Activated naive CD8-positive, alpha-beta T cell treated with anti-CD3 and anti-CD28 coated beads, Interleukin-2, amount 10 ng/mL, durations not matched to agents 7 days and 5 days (primary cell): Measurements from ENCODE around the gene NRXN3. TPM values are rescaled to one million over a fixed set of nuclear protein-coding genes. Genes with fewer than 3 reads are reported as not detected.
"Not testable (repeated sequence)": the region's sequence is repeated elsewhere in the genome, so short reads cannot be mapped to it uniquely, and the experiment has no call there.

Experiments used
- ATAC-seq: fragments of 150-1000 bp; cut with Tn5 transposase; one replicate; pipeline ENCODE4 v1.10.0; 2021; ENCODE audit warnings: low read depth, moderate library complexity
- POLR2A ChIA-PET: fragments of 350-600 bp; sonication (Branson Sonifier 250); formaldehyde crosslinking; loops from one replicate; lab custom pipeline; 2021; ENCODE audit warnings: antibody characterized with exemption; lab: Charles Lee
- DNase-seq: peaks from one replicate; pipeline ENCODE4 v3.0.0; 2021
- H3K27ac Mint-ChIP-seq: one replicate; pipeline ENCODE4 v1.8.0; 2022; ENCODE audit warnings: mild to moderate bottlenecking, mixed read lengths
- H3K27me3 Mint-ChIP-seq: one replicate; pipeline ENCODE4 v1.8.0; 2022; ENCODE audit warnings: mild to moderate bottlenecking, moderate library complexity, mixed read lengths
- H3K36me3 Mint-ChIP-seq: one replicate; pipeline ENCODE4 v1.8.0; 2021; ENCODE audit warnings: mild to moderate bottlenecking, mixed read lengths
- H3K4me1 Mint-ChIP-seq: one replicate; pipeline ENCODE4 v1.8.0; 2021; ENCODE audit warnings: mixed read lengths
- H3K4me3 Mint-ChIP-seq: one replicate; pipeline ENCODE4 v1.8.0; 2022; ENCODE audit warnings: mild to moderate bottlenecking, moderate library complexity, mixed read lengths
- H3K9me3 Mint-ChIP-seq: one replicate; pipeline ENCODE4 v1.8.0; 2021; ENCODE audit warnings: mixed read lengths
- total RNA-seq, 2 experiments: library from RNA; stranded (reverse); gene quantifications; one replicate each; pipeline ENCODE4 v1.2.3, GENCODE V29; 2021

The NRXN3 gene
- total RNA-seq, 2 experiments from 2014 or later, result not detected

- H3K4me3 Mint-ChIP-seq, H3K27ac Mint-ChIP-seq, H3K9me3 Mint-ChIP-seq, H3K4me1 Mint-ChIP-seq, POLR2A ChIA-PET, H3K27me3 Mint-ChIP-seq, DNase-seq, ATAC-seq, H3K36me3 Mint-ChIP-seq: not testable (repeated sequence)
Observed at GRCh38 chr14:78437448-78437847, 267.3 kb downstream of the NRXN3 start.

DNA sequence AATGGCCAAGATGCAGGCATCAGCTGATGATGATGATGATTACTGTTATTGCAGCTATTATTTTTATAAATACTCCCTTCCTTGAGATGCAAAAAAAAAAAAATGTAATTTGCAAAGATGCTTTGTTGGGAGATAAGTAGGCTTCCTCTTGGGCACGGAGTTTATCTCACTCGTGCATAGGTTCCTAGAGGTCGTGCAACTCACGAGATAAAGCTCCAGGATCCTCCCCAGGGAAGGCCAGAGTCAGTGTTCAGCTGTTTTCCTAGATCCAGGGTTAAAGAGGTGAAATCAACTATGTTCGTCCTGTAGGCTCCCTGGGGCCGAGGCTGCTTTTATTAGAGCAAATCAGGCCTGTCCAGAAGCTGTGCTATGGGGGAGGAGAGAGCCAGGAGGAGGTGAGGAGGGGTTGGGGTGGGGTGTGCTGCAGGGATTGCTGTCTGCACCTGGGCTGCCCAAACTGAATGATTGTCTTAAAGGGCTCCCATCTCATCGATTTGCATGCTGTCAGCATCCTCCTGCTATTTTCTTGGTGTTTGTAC is 270.3 kb downstream of the NRXN3 start:
- no peak for ATAC-seq
- no peak for DNase-seq
- no peaks in the 10 kb centered on the region for H3K9me3 Mint-ChIP-seq
- no peak overlapping the region for H3K4me3 Mint-ChIP-seq
- no peaks in the 10 kb centered on the region for H3K4me1 Mint-ChIP-seq
- H3K27me3 Mint-ChIP-seq, result no peaks in the 10 kb centered on the region
- H3K36me3 Mint-ChIP-seq, result no peaks in the 10 kb centered on the region
- H3K27ac Mint-ChIP-seq, result no peak overlapping the region
- POLR2A ChIA-PET, result no interaction called here

DNA sequence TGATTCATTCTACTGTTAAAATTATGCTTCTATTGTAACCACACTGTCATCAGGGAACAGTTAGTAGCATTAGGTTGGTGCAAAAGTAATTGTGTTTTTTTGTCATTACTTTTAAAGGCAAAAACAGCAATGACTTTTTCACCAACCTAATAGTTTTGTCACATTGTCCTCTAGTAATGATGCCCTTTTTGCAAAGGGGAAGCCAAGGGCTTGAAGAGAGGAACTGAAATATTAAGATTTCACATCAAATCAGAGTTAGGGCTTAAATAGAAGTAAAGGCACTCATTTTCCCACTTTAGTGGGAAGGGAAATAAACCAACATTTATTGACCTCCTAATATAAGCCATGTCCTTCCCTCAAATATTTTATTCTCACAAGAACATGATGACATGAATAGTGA is 273.7 kb downstream of the NRXN3 start:
- no peak overlapping the region for H3K4me3 Mint-ChIP-seq
- H3K4me1 Mint-ChIP-seq, result no peaks in the 10 kb centered on the region
- no peak overlapping the region for H3K27ac Mint-ChIP-seq
- POLR2A ChIA-PET, result no interaction called here
- no peaks in the 10 kb centered on the region for H3K27me3 Mint-ChIP-seq
- H3K9me3 Mint-ChIP-seq, result no peaks in the 10 kb centered on the region
- no peak for DNase-seq
- ATAC-seq, result no peak
- H3K36me3 Mint-ChIP-seq, result no peaks in the 10 kb centered on the region

GRCh38 chr14:78445275-78445674 is 275.1 kb downstream of the NRXN3 start:
- ATAC-seq, result no peak
- no peak overlapping the region for H3K4me3 Mint-ChIP-seq

GRCh38 chr14:78446807-78447206 is 276.6 kb downstream of the NRXN3 start:
- DNase-seq (no peak), ATAC-seq (no peak)
- no peaks in the 10 kb centered on the region for H3K27me3 Mint-ChIP-seq
- H3K4me3 Mint-ChIP-seq, result no peak overlapping the region
- H3K27ac Mint-ChIP-seq, result no peak overlapping the region
- no peaks in the 10 kb centered on the region for H3K36me3 Mint-ChIP-seq
- no peaks in the 10 kb centered on the region for H3K9me3 Mint-ChIP-seq
- H3K4me1 Mint-ChIP-seq, result no peaks in the 10 kb centered on the region
- POLR2A ChIA-PET, result no interaction called here

More at GRCh38 chr14:78445275-78445674, 275.1 kb downstream of the NRXN3 start:
- no peaks in the 10 kb centered on the region for H3K36me3 Mint-ChIP-seq
- no peaks in the 10 kb centered on the region for H3K27me3 Mint-ChIP-seq
- H3K9me3 Mint-ChIP-seq, result no peaks in the 10 kb centered on the region
- H3K27ac Mint-ChIP-seq, result no peak overlapping the region
- POLR2A ChIA-PET, result no interaction called here
- no peak for DNase-seq
- no peaks in the 10 kb centered on the region for H3K4me1 Mint-ChIP-seq

GRCh38 chr14:78448164-78449094 is 278.3 kb downstream of the NRXN3 start:
- Mint-ChIP-seq H3K27me3 (no peaks in the 10 kb centered on the region), H3K4me3 (no peak overlapping the region), H3K27ac (no peak overlapping the region), H3K36me3 (no peaks in the 10 kb centered on the region), H3K9me3 (no peaks in the 10 kb centered on the region), H3K4me1 (no peaks in the 10 kb centered on the region)
- DNase-seq (peak; percentile 45), ATAC-seq (no peak)
- POLR2A ChIA-PET, result no interaction called here

- Mint-ChIP-seq H3K27ac (no peak overlapping the region), H3K27me3 (no peaks in the 10 kb centered on the region), H3K9me3 (no peaks in the 10 kb centered on the region), H3K4me3 (no peak overlapping the region), H3K36me3 (no peaks in the 10 kb centered on the region), H3K4me1 (no peaks in the 10 kb centered on the region)
- POLR2A ChIA-PET, result no interaction called here
- no peak for ATAC-seq
- no peak for DNase-seq
Observed at GRCh38 chr14:78450669-78451318, 280.6 kb downstream of the NRXN3 start.

DNA sequence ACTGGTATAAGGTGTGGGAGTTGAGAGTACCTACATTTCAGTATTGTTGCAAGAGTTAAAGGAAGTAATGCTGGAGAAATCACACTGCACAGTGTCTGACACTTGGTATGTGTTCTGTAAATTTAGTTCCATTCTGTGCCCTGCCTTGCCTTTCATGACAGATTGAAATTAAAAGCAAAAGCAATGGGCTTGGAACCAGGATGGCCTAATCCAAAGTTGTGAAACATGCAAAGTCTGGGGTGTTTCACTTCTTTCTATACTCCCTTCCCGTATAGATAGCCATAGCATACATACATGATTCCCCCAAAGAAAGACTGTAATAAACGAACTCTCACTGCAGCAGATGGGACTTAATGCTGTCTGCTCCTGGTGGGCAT is 281.1 kb downstream of the NRXN3 start:
- POLR2A ChIA-PET, result no interaction called here
- Mint-ChIP-seq H3K36me3 (no peaks in the 10 kb centered on the region), H3K4me1 (no peaks in the 10 kb centered on the region), H3K27ac (no peak overlapping the region), H3K9me3 (no peaks in the 10 kb centered on the region), H3K27me3 (no peaks in the 10 kb centered on the region), H3K4me3 (no peak overlapping the region)
- DNase-seq, result no peak
- no peak for ATAC-seq

DNA sequence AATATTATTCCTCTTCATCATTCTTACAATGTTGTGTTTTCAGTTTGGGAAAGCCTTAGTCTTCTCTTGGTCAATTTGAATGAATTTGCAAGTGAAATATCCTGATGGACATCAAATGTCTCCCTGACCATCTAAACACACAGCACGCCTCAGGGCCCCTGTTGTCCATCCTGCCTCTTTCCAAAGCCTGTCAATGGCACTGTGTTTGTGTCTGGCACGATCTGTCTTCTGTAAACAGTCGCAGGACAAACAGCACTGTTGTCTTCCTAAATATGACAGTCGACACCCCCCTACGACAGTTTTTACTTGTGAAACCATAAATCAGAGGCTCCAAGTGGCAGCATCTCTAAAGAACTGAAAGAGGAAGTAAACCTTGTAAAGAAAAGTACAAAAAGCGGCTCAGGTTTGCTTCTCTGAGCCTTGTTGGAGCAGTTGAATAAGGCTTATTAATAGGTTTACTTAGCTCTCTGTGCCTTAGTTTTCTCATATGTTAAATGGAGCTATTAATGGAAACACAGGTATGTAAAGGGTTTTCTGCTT is 285.8 kb downstream of the NRXN3 start:
- no peaks in the 10 kb centered on the region for H3K4me1 Mint-ChIP-seq
- H3K27me3 Mint-ChIP-seq, result no peaks in the 10 kb centered on the region
- ATAC-seq (no peak), DNase-seq (no peak)
- POLR2A ChIA-PET, result no interaction called here
- H3K4me3 Mint-ChIP-seq, result no peak overlapping the region
- H3K9me3 Mint-ChIP-seq, result no peaks in the 10 kb centered on the region
- H3K27ac Mint-ChIP-seq, result no peak overlapping the region
- H3K36me3 Mint-ChIP-seq, result no peaks in the 10 kb centered on the region

- H3K27ac Mint-ChIP-seq, result no peak overlapping the region
- no peaks in the 10 kb centered on the region for H3K36me3 Mint-ChIP-seq
- H3K4me3 Mint-ChIP-seq, result no peak overlapping the region
- DNase-seq (no peak), ATAC-seq (no peak)
- H3K9me3 Mint-ChIP-seq, result peaks cover 4% of the 10 kb centered on the region
- no peaks in the 10 kb centered on the region for H3K27me3 Mint-ChIP-seq
- POLR2A ChIA-PET, result no interaction called here
- H3K4me1 Mint-ChIP-seq, result no peaks in the 10 kb centered on the region
Observed at GRCh38 chr14:78469947-78470346, 299.8 kb downstream of the NRXN3 start.

- DNase-seq (no peak), ATAC-seq (no peak)
- no peaks in the 10 kb centered on the region for H3K27me3 Mint-ChIP-seq
- H3K4me3 Mint-ChIP-seq, result no peak overlapping the region
- no peaks in the 10 kb centered on the region for H3K9me3 Mint-ChIP-seq
- no peaks in the 10 kb centered on the region for H3K4me1 Mint-ChIP-seq
- POLR2A ChIA-PET, result no interaction called here
- H3K27ac Mint-ChIP-seq, result no peak overlapping the region
- no peaks in the 10 kb centered on the region for H3K36me3 Mint-ChIP-seq
Observed at GRCh38 chr14:78479127-78479780, 309.1 kb downstream of the NRXN3 start.

- no peak for DNase-seq
- Mint-ChIP-seq H3K36me3 (no peaks in the 10 kb centered on the region), H3K4me3 (no peak overlapping the region), H3K27me3 (peaks cover 2% of the 10 kb centered on the region), H3K4me1 (no peaks in the 10 kb centered on the region), H3K27ac (no peak overlapping the region), H3K9me3 (no peaks in the 10 kb centered on the region)
- POLR2A ChIA-PET, result no interaction called here
- no peak for ATAC-seq
Observed at GRCh38 chr14:78484028-78484427, 313.9 kb downstream of the NRXN3 start.

- H3K4me3 Mint-ChIP-seq, result no peak overlapping the region
- ATAC-seq (no peak), DNase-seq (no peak)
- H3K36me3 Mint-ChIP-seq, result no peaks in the 10 kb centered on the region
- POLR2A ChIA-PET, result no interaction called here
- H3K27ac Mint-ChIP-seq, result no peak overlapping the region
- H3K27me3 Mint-ChIP-seq, result peaks cover 2% of the 10 kb centered on the region
- H3K4me1 Mint-ChIP-seq, result no peaks in the 10 kb centered on the region
- no peaks in the 10 kb centered on the region for H3K9me3 Mint-ChIP-seq
Observed at GRCh38 chr14:78486081-78486480, 315.9 kb downstream of the NRXN3 start.
